PC-9 (cell line): Measurements from ENCODE around the gene CCR5AS.

Experiments
- CTCF ChIP-seq: fragments of 200-600 bp; sonication (generic); conservative IDR thresholded peaks from 2 replicates; pipeline ENCODE4 v1.6.1; 2017; ENCODE audit warnings: mixed run types, antibody characterized with exemption, mild to moderate bottlenecking, moderate library complexity
- EZH2 ChIP-seq: fragments of 200-600 bp; sonication (generic); IDR thresholded peaks from 2 replicates; pipeline ENCODE4 v1.8.0; 2017; ENCODE audit warnings: antibody characterized with exemption, low read depth

- TF ChIP-seq CTCF, result no peak
- TF ChIP-seq EZH2, result no peak
Measured at GRCh38 chr3:46351646-46352045, 55.2 kb downstream of the CCR5AS start.
